Smooth muscle cell (in vitro differentiated cells): Measurements from ENCODE around the gene SLC26A1. TPM values are rescaled to one million over a fixed set of nuclear protein-coding genes. Genes with fewer than 3 reads are reported as not detected.

Experiments
- DNase-seq: peaks from one replicate; lab custom pipeline; 2025; ENCODE audit not compliant: unreplicated experiment; lab: John Stamatoyannopoulos, UW
- H2AFZ ChIP-seq: fragments of 200-600 bp; sonication (generic); 2 replicates; pipeline ENCODE4 v1.6.0; 2016; ENCODE audit warnings: antibody characterized with exemption, low read depth, mild to moderate bottlenecking
- H3F3A ChIP-seq: fragments of 200-600 bp; sonication (generic); 2 replicates; pipeline ENCODE4 v1.6.0; 2017; ENCODE audit warnings: antibody characterized with exemption, low read depth
- H3K27ac ChIP-seq: fragments of 200-600 bp; sonication (generic); 2 replicates; pipeline ENCODE4 v1.5.1; 2016; ENCODE audit warnings: low read depth, mild to moderate bottlenecking
- H3K27me3 ChIP-seq: fragments of 200-600 bp; sonication (generic); 2 replicates; pipeline ENCODE4 v1.6.1; 2016; ENCODE audit warnings: low read depth, mild to moderate bottlenecking
- H3K36me3 ChIP-seq: fragments of 200-600 bp; sonication (generic); 2 replicates; pipeline ENCODE4 v1.5.1; 2016; ENCODE audit warnings: low read depth
- H3K4me1 ChIP-seq: fragments of 200-600 bp; sonication (generic); 2 replicates; pipeline ENCODE4 v1.5.1; 2016; ENCODE audit warnings: low read depth
- H3K4me2 ChIP-seq: fragments of 200-600 bp; sonication (generic); 2 replicates; pipeline ENCODE4 v1.6.0; 2016; ENCODE audit warnings: mild to moderate bottlenecking
- H3K4me3 ChIP-seq: fragments of 200-600 bp; sonication (generic); 2 replicates; pipeline ENCODE4 v1.5.1; 2016; ENCODE audit warnings: mild to moderate bottlenecking
- H3K79me2 ChIP-seq: fragments of 200-600 bp; sonication (generic); 2 replicates; pipeline ENCODE4 v1.6.0; 2016; ENCODE audit warnings: low read depth, mild to moderate bottlenecking
- H3K9ac ChIP-seq: fragments of 200-600 bp; sonication (generic); 2 replicates; pipeline ENCODE4 v1.6.0; 2016; ENCODE audit warnings: low read depth
- H3K9me3 ChIP-seq: fragments of 200-600 bp; sonication (generic); replicated peaks from 2 replicates; pipeline ENCODE4 v1.5.1; 2016; ENCODE audit warnings: low read depth
- H4K20me1 ChIP-seq: fragments of 200-600 bp; sonication (generic); 2 replicates; pipeline ENCODE4 v1.6.0; 2016; ENCODE audit warnings: low read depth
- WGBS: methylation state at CpG from one replicate; pipeline ENCODE4 v1.1.7; 2016; ENCODE audit warnings: low lambda C conversion rate; 5-methylcytosine and 5-hydroxymethylcytosine counted together
- polyA plus RNA-seq: library from polyadenylated mRNA; unstranded; fragments of >200 nt; fragmentation: Nextera tagmentation; extraction: Ambion mirVana; gene quantifications from 2 replicates; pipeline ENCODE4 v1.2.1, GENCODE V29; 2016
- total RNA-seq: library from RNA; depleted of rRNA; stranded (reverse); fragments of >200 nt; gene quantifications from 2 replicates; pipeline ENCODE4 v1.2.3, GENCODE V29; 2014
- TF ChIP-seq, protein P1 (sequence below): fragments of 200-600 bp; sonication (generic); IDR thresholded peaks from 2 replicates; pipeline ENCODE4 v1.5.1; 2017; ENCODE audit warnings: borderline replicate concordance, mild to moderate bottlenecking, antibody characterized with exemption; ENCODE audit not compliant: insufficient read depth, poor library complexity, severe bottlenecking

The SLC26A1 gene
- total and polyA plus RNA-seq, 2 experiments from 2014 or later = 0.67 to 1.7 TPM

DNA sequence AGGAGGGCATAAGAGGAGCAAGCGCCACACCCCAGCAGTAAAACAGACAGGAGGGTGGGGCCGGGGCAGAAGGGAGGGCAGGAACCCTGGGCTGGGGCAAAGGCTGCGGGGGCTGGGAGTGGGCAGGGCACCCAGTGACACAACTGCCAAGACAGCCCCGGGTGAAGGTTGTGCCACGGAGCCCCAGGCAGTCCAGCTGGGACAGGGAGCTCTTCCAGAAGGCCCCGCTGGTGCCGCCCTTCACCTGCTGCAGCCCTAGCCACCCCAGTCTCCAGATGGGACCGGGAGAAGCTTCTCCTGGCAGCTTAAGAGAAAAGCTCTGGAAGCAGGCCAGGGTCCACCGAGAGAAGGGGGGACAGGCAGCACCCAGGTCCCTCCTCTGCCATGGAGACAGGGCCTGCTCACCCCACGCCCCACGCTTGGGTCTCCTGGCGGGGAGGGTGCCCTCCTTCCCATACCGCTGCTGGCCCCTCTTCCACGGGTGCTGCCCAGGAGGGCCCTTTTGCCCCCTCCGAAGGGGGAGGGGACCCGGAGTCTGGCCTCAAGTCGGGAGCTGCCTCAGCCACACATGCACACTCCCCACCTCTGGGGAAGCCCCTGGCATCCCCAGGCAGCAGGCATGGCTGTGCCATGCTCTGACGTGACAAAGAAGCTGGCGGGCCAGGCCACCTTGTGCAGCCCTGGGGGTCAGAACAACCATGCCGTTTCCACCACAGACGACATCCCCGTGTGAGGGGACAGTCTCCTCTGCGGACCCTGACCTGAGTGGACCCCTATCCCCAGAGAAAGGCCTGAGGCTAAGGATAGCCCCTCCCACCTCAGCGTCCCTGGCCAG lies 21.3 kb downstream of the SLC26A1 start:
- H3K79me2 ChIP-seq = peaks cover 7% of the 10 kb centered on the region
- TF ChIP-seq, protein P1, sequence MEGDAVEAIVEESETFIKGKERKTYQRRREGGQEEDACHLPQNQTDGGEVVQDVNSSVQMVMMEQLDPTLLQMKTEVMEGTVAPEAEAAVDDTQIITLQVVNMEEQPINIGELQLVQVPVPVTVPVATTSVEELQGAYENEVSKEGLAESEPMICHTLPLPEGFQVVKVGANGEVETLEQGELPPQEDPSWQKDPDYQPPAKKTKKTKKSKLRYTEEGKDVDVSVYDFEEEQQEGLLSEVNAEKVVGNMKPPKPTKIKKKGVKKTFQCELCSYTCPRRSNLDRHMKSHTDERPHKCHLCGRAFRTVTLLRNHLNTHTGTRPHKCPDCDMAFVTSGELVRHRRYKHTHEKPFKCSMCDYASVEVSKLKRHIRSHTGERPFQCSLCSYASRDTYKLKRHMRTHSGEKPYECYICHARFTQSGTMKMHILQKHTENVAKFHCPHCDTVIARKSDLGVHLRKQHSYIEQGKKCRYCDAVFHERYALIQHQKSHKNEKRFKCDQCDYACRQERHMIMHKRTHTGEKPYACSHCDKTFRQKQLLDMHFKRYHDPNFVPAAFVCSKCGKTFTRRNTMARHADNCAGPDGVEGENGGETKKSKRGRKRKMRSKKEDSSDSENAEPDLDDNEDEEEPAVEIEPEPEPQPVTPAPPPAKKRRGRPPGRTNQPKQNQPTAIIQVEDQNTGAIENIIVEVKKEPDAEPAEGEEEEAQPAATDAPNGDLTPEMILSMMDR = no peak
- peaks cover 44% of the 10 kb centered on the region for H4K20me1 ChIP-seq
- no peak overlapping the region for H3K27ac ChIP-seq
- peaks cover 5% of the 10 kb centered on the region for H3K27me3 ChIP-seq
- 90% methylated on average over 21 of the region's 24 CpGs for WGBS
- H3K36me3 ChIP-seq = no peaks in the 10 kb centered on the region
- H3K9me3 ChIP-seq = no peaks in the 10 kb centered on the region
- H3F3A ChIP-seq = no peaks in the 10 kb centered on the region
- H3K9ac ChIP-seq = no peak overlapping the region
- peaks cover 5% of the 10 kb centered on the region for H3K4me1 ChIP-seq
- no peak for DNase-seq
- H3K4me3 ChIP-seq = peak overlapping the region; percentile 85
- no peak overlapping the region for H2AFZ ChIP-seq
- H3K4me2 ChIP-seq = peak overlapping the region; percentile 100

DNA sequence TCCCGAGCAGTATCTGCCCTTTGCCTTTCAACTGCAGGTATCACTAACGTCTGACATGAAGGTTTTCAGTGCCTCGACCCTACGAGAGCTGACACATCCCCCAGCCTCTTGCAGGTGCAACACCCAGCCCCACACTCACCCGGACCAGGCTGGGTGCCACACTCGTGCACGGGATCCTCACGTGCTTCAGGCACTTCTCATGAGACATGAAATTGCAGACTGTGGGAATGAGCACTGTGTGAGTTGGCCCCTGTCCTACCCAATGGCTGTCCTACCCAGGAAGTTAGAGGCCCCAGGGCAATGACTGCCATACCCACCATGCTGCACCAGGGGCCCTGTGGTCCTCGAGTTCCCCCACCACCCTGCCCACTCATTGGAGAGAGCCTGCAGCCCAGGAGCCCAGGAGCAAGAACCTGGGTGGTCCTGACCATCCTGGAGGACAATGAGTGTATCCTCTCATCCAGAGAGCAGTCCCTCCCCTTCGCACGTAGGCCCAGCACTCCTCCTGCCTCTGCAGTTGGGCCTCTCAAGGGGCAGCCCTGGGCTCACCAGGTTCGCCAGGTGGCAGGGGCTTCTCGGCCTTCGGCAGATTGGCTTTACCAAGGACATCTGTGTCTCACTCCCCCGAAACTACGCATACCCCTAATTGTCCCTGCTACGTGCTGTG lies 22.2 kb downstream of the SLC26A1 start:
- Histone ChIP-seq H3K9me3 (no peaks in the 10 kb centered on the region), H3K4me2 (no peak overlapping the region), H4K20me1 (peaks cover 44% of the 10 kb centered on the region), H3K79me2 (peaks cover 7% of the 10 kb centered on the region), H3K27me3 (peaks cover 5% of the 10 kb centered on the region), H3F3A (no peaks in the 10 kb centered on the region), H3K4me3 (no peak overlapping the region), H3K36me3 (no peaks in the 10 kb centered on the region), H3K27ac (no peak overlapping the region), H3K9ac (no peak overlapping the region), H3K4me1 (peaks cover 5% of the 10 kb centered on the region), H2AFZ (no peak overlapping the region)
- DNase-seq = no peak
- 91% methylated on average over 17 of the region's 17 CpGs for WGBS
- TF ChIP-seq, protein P1 = no peak

DNA sequence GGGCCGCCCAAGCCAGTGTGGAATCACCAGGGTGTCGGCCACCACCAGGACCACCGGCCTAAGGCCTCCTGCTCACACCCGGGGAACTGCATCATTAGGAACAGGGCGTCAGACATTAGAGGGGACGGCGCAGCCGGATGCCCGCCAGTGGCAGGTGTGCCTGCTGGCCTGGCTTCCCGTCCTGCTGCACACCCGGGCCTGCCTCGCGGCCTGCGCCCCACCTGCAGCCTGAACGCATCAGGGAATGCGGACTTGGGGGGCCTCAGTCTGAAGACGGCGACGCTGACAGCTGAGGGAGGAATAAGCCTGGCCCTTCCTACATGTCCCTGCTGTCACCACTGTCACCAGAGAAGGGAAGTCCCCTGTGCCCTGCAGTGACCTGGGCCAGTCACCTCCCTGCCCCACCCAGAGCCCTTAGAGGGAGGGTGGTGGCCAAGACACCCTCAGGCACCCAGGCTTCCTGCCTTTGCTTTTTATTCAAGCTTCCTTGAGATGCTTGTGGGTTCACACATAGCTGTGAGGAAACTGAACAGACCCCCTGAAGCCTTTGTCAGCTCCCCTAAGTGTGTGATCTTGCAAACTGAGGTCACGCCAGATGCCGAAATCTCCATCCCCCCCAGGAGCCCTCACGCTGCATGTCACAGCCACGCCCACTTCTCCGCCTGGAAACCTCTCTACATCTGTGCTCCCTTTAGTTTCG lies 23.0 kb downstream of the SLC26A1 start:
- WGBS = 93% methylated on average over 25 of the region's 25 CpGs
- peaks cover 44% of the 10 kb centered on the region for H4K20me1 ChIP-seq
- no peak overlapping the region for H3K4me3 ChIP-seq
- H2AFZ ChIP-seq = no peak overlapping the region
- H3F3A ChIP-seq = no peaks in the 10 kb centered on the region
- no peak overlapping the region for H3K4me2 ChIP-seq
- no peaks in the 10 kb centered on the region for H3K9me3 ChIP-seq
- no peaks in the 10 kb centered on the region for H3K36me3 ChIP-seq
- no peak overlapping the region for H3K27ac ChIP-seq
- H3K79me2 ChIP-seq = peaks cover 7% of the 10 kb centered on the region
- TF ChIP-seq, protein P1 = no peak
- DNase-seq = no peak
- H3K4me1 ChIP-seq = peaks cover 5% of the 10 kb centered on the region
- peaks cover 5% of the 10 kb centered on the region for H3K27me3 ChIP-seq
- H3K9ac ChIP-seq = no peak overlapping the region
